K562 (cell line): ENCODE results near the gene BLOC1S4. TPM values are rescaled to one million over a fixed set of nuclear protein-coding genes. Genes with fewer than 3 reads are reported as not detected.

Experiments
- DPF2 ChIP-seq: fragments of 450-650 bp; IDR thresholded peaks from 2 replicates; pipeline ENCODE4 v1.6.1; 2016
- ELF4 ChIP-seq: fragments of 450-650 bp; formaldehyde crosslinking; IDR thresholded peaks from 2 replicates; pipeline ENCODE4 v1.4.0; 2022; ENCODE audit warnings: missing genetic modification characterization
- ETV6 ChIP-seq, 3 experiments: fragments of 150-350 bp in 1 of 3; sonication (generic) in 1 of 3; formaldehyde crosslinking in 1 of 3; IDR thresholded peaks; 2 replicates each; pipeline versions ENCODE4 v1.6.1 to v1.8.0; 2014 to 2022; ENCODE audit warnings: borderline replicate concordance in 2 of 3, low read depth in 2 of 3, antibody characterized with exemption in 1 of 3, low read length in 1 of 3, mild to moderate bottlenecking in 1 of 3, missing genetic modification reagents in 1 of 3
- FOXA3 ChIP-seq, 2 experiments: fragments of 450-650 bp in 1 of 2; sonication (generic) in 1 of 2; formaldehyde crosslinking; IDR thresholded peaks in 1 of 2; conservative IDR thresholded peaks in 1 of 2; 2 replicates each; pipeline versions ENCODE4 v1.4.0 to v1.8.0; 2020 to 2022; ENCODE audit warnings: mild to moderate bottlenecking in 2 of 2, missing genetic modification reagents in 1 of 2
- ILK ChIP-seq: fragments of 450-650 bp; IDR thresholded peaks from 2 replicates; pipeline ENCODE4 v1.6.1; 2016; ENCODE audit warnings: missing genetic modification characterization, low read depth, mild to moderate bottlenecking, missing compliant biosample characterization, moderate library complexity, borderline replicate concordance
- JUNB ChIP-seq: fragments of 450-650 bp; formaldehyde crosslinking; conservative IDR thresholded peaks from 2 replicates; pipeline ENCODE4 v1.4.0; 2020; ENCODE audit warnings: mild to moderate bottlenecking
- KLF1 ChIP-seq: fragments of 450-650 bp; IDR thresholded peaks from 2 replicates; pipeline ENCODE4 v1.6.1; 2016; ENCODE audit warnings: missing genetic modification characterization, missing compliant biosample characterization
- NFE2 ChIP-seq: IDR thresholded peaks from 2 replicates; pipeline ENCODE4 v1.6.1; 2014; ENCODE audit warnings: antibody characterized with exemption, low read depth
- PHF8 ChIP-seq: fragments of 200-600 bp; sonication (generic); IDR thresholded peaks from 2 replicates; pipeline ENCODE4 v1.6.1; 2012; ENCODE audit warnings: mixed run types, mild to moderate bottlenecking, inconsistent platforms, low read length, moderate library complexity, borderline replicate concordance
- RAD51 ChIP-seq: fragments of 450-650 bp; IDR thresholded peaks from 2 replicates; pipeline ENCODE4 v1.7.1; 2016; ENCODE audit warnings: low read depth, mild to moderate bottlenecking, borderline replicate concordance
- RBBP5 ChIP-seq: fragments of 200-600 bp; sonication (generic); IDR thresholded peaks from 2 replicates; pipeline ENCODE4 v1.6.1; 2012; ENCODE audit warnings: borderline replicate concordance, mild to moderate bottlenecking, low read length, control low read depth, inconsistent platforms; ENCODE audit not compliant: insufficient read depth, poor library complexity, severe bottlenecking
- SIN3B ChIP-seq: fragments of 450-650 bp; IDR thresholded peaks from 2 replicates; pipeline ENCODE4 v1.6.1; 2017; ENCODE audit warnings: low read depth, mild to moderate bottlenecking, moderate library complexity
- ZZZ3 ChIP-seq: fragments of 450-650 bp; IDR thresholded peaks from 2 replicates; pipeline ENCODE4 v1.6.1; 2016; ENCODE audit warnings: antibody characterized with exemption, mild to moderate bottlenecking, moderate library complexity
- polyA plus RNA-seq, 8 experiments: library from polyadenylated mRNA; depleted of rRNA in 4 of 8; stranded (reverse) in 5 of 8; unstranded in 3 of 8; fragments of >200 nt; fragmentation: Nextera tagmentation in 2 of 8; fragmentation: Illumina TruSeq in 1 of 8; extraction: Ambion mirVana in 2 of 8; extraction: Trizol in 1 of 8; gene quantifications; 2 replicates each; pipeline versions ENCODE4 v1.2.1 to v1.2.3, GENCODE V29; 2011 to 2014; ENCODE audit warnings: inconsistent platforms in 1 of 8, missing spikeins in 1 of 8
- total RNA-seq, 7 experiments: library from RNA; depleted of rRNA in 6 of 7; stranded (reverse); fragments of >200 nt in 6 of 7; fragmentation: Illumina TruSeq in 2 of 7; extraction: Trizol in 2 of 7; gene quantifications; 2 replicates each; pipeline versions ENCODE4 v1.2.1 to v1.2.3, GENCODE V29; 2011 to 2021; ENCODE audit warnings: low replicate concordance in 1 of 7
- TF ChIP-seq, protein P1 (sequence below): fragments of 450-650 bp; IDR thresholded peaks from 2 replicates; pipeline ENCODE4 v1.6.1; 2018; ENCODE audit not compliant: partially characterized antibody
- TF ChIP-seq, protein P2 (sequence below): IDR thresholded peaks from 2 replicates; pipeline ENCODE4 v1.6.1; 2012; ENCODE audit warnings: low read depth, low read length, improper control_type of control experiment, borderline replicate concordance
- TF ChIP-seq, protein P3 (sequence below): fragments of 450-650 bp; formaldehyde crosslinking; IDR thresholded peaks from 2 replicates; pipeline ENCODE4 v1.4.0; 2020; ENCODE audit warnings: mild to moderate bottlenecking
- TF ChIP-seq, protein P4 (sequence below): sonication (generic); formaldehyde crosslinking; IDR thresholded peaks from 2 replicates; pipeline ENCODE4 v1.9.0; 2022; ENCODE audit warnings: mild to moderate bottlenecking, missing genetic modification reagents
- TF ChIP-seq, protein P5 (sequence below), 2 experiments: fragments of 450-650 bp; conservative IDR thresholded peaks; 2 replicates each; pipeline ENCODE4 v1.6.1; 2017; ENCODE audit warnings: mild to moderate bottlenecking in 2 of 2, moderate library complexity in 2 of 2

BLOC1S4 gene
- total and polyA plus RNA-seq, 9 of the 15 experiments (the other 6 are each of a cell fraction or from before 2014, with no cell fraction given), result 3.1 to 31.6 (median 11.2) TPM

DNA sequence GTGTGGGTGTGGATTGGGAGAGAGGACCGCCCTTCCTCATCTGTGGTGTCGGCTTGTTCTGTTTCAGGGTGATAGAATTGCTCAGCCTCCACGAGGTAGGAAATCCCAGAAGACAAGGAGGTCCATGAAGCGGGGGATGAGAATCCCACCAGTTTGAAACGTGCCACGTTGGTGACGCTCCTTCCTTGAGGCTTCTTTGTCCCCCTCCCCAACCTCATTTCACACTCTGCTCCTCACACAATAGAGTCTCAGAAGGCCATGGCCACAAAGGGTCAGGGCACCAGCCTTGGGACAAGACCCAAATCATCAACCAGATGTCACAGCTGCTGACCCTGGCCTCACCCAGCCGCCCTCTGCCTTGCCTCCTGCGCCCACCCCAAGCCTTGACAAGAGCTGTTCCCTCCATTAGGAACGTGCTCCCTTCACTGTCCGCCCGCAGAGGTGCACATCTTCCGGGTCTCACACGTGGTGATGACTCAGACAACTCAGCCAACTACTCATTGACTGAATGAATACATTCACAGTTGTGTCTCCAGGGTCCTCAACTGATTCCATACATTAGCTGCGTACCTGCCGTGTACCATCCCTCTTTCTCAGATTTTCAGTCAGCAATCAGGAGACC lies 18.3 kb downstream of the BLOC1S4 start (continued):
- no peak for TF ChIP-seq PHF8
- TF ChIP-seq, protein P1, sequence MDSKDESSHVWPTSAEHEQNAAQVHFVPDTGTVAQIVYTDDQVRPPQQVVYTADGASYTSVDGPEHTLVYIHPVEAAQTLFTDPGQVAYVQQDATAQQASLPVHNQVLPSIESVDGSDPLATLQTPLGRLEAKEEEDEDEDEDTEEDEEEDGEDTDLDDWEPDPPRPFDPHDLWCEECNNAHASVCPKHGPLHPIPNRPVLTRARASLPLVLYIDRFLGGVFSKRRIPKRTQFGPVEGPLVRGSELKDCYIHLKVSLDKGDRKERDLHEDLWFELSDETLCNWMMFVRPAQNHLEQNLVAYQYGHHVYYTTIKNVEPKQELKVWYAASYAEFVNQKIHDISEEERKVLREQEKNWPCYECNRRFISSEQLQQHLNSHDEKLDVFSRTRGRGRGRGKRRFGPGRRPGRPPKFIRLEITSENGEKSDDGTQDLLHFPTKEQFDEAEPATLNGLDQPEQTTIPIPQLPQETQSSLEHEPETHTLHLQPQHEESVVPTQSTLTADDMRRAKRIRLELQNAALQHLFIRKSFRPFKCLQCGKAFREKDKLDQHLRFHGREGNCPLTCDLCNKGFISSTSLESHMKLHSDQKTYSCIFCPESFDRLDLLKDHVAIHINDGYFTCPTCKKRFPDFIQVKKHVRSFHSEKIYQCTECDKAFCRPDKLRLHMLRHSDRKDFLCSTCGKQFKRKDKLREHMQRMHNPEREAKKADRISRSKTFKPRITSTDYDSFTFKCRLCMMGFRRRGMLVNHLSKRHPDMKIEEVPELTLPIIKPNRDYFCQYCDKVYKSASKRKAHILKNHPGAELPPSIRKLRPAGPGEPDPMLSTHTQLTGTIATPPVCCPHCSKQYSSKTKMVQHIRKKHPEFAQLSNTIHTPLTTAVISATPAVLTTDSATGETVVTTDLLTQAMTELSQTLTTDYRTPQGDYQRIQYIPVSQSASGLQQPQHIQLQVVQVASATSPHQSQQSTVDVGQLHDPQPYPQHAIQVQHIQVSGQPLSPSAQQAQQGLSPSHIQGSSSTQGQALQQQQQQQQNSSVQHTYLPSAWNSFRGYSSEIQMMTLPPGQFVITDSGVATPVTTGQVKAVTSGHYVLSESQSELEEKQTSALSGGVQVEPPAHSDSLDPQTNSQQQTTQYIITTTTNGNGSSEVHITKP, result no peak
- no peak for TF ChIP-seq SIN3B
- TF ChIP-seq DPF2, result 0 out of 2 replicates have a peak, but pooled peaks have one; percentile 21
- TF ChIP-seq, protein P2, sequence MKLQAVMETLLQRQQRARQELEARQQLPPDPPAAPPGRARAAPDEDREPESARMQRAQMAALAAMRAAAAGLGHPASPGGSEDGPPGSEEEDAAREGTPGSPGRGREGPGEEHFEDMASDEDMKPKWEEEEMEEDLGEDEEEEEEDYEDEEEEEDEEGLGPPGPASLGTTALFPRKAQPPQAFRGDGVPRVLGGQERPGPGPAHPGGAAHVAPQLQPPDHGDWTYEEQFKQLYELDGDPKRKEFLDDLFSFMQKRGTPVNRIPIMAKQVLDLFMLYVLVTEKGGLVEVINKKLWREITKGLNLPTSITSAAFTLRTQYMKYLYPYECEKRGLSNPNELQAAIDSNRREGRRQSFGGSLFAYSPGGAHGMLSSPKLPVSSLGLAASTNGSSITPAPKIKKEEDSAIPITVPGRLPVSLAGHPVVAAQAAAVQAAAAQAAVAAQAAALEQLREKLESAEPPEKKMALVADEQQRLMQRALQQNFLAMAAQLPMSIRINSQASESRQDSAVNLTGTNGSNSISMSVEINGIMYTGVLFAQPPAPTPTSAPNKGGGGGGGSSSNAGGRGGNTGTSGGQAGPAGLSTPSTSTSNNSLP, result no peak
- no peak for TF ChIP-seq RBBP5
- TF ChIP-seq JUNB (CRISPR knock-in tag), result no peak
- no peak for TF ChIP-seq ETV6 (IDR thresholded peaks at IDR 0.05; ENCODE audit: borderline replicate concordance in 1 of 2, low read depth in 2 of 2, low read length in 1 of 2)
- no peak for TF ChIP-seq ETV6 (CRISPR knock-in tag; IDR thresholded peaks at IDR 0.05; ENCODE audit: borderline replicate concordance)
- TF ChIP-seq ELF4, result 0 out of 2 replicates have a peak, but pooled peaks have one; percentile 11
- TF ChIP-seq, protein P3, sequence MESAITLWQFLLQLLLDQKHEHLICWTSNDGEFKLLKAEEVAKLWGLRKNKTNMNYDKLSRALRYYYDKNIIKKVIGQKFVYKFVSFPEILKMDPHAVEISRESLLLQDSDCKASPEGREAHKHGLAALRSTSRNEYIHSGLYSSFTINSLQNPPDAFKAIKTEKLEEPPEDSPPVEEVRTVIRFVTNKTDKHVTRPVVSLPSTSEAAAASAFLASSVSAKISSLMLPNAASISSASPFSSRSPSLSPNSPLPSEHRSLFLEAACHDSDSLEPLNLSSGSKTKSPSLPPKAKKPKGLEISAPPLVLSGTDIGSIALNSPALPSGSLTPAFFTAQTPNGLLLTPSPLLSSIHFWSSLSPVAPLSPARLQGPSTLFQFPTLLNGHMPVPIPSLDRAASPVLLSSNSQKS (CRISPR knock-in tag), result no peak
- TF ChIP-seq RAD51, result peak; percentile 17; the same call in 1 of the 2 replicates
- TF ChIP-seq, protein P4, sequence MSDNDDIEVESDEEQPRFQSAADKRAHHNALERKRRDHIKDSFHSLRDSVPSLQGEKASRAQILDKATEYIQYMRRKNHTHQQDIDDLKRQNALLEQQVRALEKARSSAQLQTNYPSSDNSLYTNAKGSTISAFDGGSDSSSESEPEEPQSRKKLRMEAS, result peak; percentile 91
- no peak for TF ChIP-seq KLF1 (tag)
- TF ChIP-seq FOXA3 (CRISPR knock-in tag; conservative IDR thresholded peaks at IDR 0.05 in 1 of 2, IDR thresholded peaks at IDR 0.05 in 1 of 2), result 0 out of 4 replicates have a peak, but pooled peaks of 1 of the 2 experiments have one; percentile 58
- peak; percentile 42; the same call in 1 of the 2 replicates for TF ChIP-seq NFE2
- no peak for TF ChIP-seq ZZZ3
- TF ChIP-seq, protein P5, sequence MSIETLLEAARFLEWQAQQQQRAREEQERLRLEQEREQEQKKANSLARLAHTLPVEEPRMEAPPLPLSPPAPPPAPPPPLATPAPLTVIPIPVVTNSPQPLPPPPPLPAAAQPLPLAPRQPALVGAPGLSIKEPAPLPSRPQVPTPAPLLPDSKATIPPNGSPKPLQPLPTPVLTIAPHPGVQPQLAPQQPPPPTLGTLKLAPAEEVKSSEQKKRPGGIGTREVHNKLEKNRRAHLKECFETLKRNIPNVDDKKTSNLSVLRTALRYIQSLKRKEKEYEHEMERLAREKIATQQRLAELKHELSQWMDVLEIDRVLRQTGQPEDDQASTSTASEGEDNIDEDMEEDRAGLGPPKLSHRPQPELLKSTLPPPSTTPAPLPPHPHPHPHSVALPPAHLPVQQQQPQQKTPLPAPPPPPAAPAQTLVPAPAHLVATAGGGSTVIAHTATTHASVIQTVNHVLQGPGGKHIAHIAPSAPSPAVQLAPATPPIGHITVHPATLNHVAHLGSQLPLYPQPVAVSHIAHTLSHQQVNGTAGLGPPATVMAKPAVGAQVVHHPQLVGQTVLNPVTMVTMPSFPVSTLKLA (conservative IDR thresholded peaks at IDR 0.05), result peak; percentile 34 to 73; a peak in 2 of 4 replicates
- 0 out of 2 replicates have a peak, but pooled peaks have one; percentile 3 for TF ChIP-seq ILK
